DMS79 treated with DMSO at 0.1 percent for 48 hours (cell line): ENCODE data around the gene PCLAF.
"Not testable (repeated sequence)": the region's sequence is repeated elsewhere in the genome, so short reads cannot be mapped to it uniquely, and the experiment has no call there.

ENCODE experiments used
- DNase-seq: peaks from one replicate; lab custom pipeline; 2025; lab: John Stamatoyannopoulos, UW

PCLAF gene

DNA sequence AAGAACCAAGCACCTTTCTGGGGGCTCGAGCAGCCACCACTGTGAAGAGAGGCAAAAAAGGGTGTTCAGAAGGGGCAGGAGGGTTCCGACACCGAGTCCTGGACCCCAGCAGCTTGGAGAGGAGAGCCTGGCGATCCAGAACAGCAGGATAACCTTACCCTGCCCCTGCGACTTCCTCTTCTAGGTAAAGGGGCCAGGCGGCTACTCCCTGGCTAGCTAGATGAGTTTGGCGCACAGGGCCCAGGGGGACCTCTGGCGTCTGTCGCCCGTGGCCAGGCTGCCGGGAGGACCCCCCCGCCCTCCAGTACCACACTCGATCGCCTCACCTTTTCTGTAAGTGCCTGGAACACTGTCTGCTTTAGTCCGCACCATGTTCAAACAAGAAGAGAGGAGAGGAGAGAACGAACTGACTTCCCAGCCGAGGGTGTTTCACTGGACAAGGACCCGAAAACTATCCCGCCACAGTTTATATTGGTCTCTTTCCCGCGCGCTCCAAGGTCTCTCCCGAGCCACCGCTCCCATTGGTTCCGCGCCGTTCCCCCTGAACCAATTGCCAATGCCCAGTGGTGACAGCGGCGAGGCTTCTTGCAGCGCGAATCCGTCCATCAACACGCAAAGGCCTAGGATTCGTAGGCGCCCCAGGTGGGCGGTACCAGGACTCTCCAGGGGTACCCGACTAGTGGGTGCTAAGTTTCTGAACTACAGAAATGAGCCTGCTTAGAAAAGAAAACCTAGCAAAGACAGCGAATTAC lies at the start of gene PCLAF:
Gene PCLAF, minus strand, starts transcription at position 442 of the 752 bp plus-strand sequence. Its CDS starts 70 bp downstream, at position 372.
- DNase-seq, result peak; percentile 80

DNA sequence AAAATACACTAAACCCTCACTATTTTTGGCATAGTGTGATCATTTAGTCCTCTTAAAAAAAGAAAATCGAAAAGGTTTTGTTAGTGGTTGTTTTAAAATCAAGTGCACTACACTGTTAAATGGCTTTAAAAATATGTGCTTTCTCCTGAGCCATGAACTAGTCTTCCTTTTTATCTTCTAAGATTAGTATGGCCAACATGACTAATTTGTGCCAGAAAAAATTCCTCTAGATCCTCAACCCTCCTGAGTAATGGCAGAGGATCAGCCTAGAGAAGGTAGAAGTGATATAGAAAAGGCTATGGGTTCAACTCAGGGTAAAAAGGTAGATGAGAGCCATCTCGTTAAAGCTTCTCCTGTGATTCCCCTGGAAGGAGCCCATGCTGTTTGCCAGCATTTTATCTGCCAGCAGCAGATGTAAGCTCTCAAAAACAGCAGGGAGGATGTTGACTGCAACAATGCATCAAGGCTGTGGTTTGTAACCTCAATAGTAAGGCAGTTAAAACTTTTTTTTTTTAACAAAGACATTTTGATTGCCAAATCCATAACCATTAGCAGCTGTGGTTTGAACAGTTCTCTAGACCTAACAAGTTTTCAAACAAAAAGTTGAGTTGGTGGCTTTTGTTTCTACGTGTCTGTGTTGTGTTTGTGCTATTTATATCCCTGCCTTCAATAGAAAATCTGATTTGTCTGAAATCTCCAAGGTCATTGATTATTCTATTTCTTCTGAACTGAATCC lies 48.9 kb upstream of the PCLAF start:
- DNase-seq, result peak; percentile 49

GRCh38 chr15:64429448-64429847 lies 48.2 kb upstream of the PCLAF start:
- no peak for DNase-seq

DNA sequence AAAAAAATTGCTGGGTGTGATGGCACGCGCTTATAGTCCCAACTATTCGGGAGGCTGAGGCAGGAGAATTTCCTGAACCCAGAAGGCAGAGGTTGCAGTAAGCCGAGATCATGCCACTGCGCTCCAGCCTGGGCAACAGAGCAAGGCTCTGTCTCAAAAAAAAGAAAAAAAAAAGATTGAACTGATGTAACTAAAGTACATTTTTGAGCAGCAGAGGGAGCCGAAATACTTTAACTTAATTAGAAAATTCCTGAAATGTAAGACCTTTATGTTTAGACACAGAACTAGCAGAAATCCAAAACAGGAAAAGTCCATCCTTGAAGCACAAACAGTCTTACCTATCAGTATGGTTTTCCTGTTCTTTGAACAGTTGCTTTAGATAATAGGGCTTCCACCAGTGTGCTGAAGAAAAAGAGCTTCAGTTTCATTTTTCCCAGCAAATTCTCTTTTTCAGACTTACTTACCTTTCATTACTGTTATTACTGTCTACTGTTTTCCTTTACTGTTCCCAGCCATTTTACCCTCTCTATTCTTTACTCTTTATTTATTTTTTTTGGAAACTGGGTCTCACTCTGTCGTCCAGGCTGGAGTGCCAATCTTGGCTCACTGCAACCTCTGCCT lies 45.7 kb upstream of the PCLAF start:
- peak; percentile 4 for DNase-seq

GRCh38 chr15:64425221-64425620 lies 44.0 kb upstream of the PCLAF start:
- no peak for DNase-seq

GRCh38 chr15:64423970-64424369 lies 42.7 kb upstream of the PCLAF start:
- no peak for DNase-seq

GRCh38 chr15:64422697-64423096 lies 41.5 kb upstream of the PCLAF start:
- DNase-seq, result no peak

- no peak for DNase-seq
Measured at GRCh38 chr15:64412216-64412615, 31.0 kb upstream of the PCLAF start.

GRCh38 chr15:64400583-64400982 lies 19.3 kb upstream of the PCLAF start:
- no peak for DNase-seq

DNA sequence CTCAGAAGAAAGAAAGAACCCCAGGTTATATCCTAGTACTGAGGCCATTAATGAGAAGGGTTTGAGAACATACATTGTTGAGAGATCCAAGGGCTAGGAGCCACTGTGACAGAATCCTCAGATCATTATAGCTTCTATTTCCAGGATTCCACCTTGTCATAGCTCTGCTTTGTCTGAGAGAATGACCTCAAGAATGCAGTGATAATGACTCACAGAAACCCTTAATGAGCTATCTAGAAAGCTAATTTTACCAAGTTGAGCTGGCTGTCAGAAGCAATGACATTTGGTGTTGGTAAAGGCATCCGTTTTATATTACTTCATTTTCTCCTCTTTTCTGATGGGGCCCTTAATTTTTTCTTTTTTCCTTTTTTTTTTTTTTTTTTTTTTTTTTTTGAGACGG lies 17.3 kb upstream of the PCLAF start:
- DNase-seq, result no peak

DNA sequence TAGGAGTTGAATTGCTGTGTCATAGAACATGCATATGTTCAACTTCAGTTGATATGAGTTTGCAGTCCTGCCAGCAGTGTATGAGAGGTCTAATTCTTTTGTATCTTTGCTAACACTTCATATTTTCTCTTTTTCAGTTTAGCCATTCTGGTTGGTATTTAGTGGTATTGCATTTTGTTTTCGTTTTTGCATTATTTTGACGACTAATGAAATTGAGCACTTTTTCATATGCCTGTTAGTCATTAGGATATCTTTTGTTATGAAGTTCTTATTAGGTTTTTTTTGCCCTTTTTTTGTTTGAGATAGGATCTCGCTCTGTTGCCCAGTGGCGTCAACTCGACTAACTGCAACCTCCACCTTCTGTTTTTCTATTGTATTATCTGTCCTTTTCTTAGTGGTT lies 15.5 kb upstream of the PCLAF start:
- no peak for DNase-seq

GRCh38 chr15:64392471-64392870 lies 11.2 kb upstream of the PCLAF start:
- not testable (repeated sequence) for DNase-seq

GRCh38 chr15:64389036-64389435 lies 7.8 kb upstream of the PCLAF start:
- no peak for DNase-seq

- DNase-seq, result peak; percentile 84
Measured at GRCh38 chr15:64387562-64388168, 6.4 kb upstream of the PCLAF start, which contains the start of gene TRIP4. Gene TRIP4, plus strand, starts transcription at chr15:64387836. Its CDS starts 28 bp downstream, at chr15:64387864.

GRCh38 chr15:64386291-64386690 lies 5.0 kb upstream of the PCLAF start:
- DNase-seq, result no peak

- DNase-seq, result no peak
Measured at GRCh38 chr15:64383760-64384159, 2.5 kb upstream of the PCLAF start.

GRCh38 chr15:64380130-64380870 lies 941 bp downstream of the PCLAF start:
- not testable (repeated sequence) for DNase-seq

GRCh38 chr15:64379216-64379960 lies 1.9 kb downstream of the PCLAF start:
- DNase-seq, result no peak

GRCh38 chr15:64373360-64373759 lies 7.9 kb downstream of the PCLAF start:
- no peak for DNase-seq

- not testable (repeated sequence) for DNase-seq
Measured at GRCh38 chr15:64371383-64371782, 9.9 kb downstream of the PCLAF start.

- DNase-seq, result no peak
Measured at GRCh38 chr15:64369078-64369607, 12.1 kb downstream of the PCLAF start.
